Lung (tissue), 12 donors: ENCODE results near the gene DDAH2. TPM values are rescaled to one million over a fixed set of nuclear protein-coding genes. Genes with fewer than 3 reads are reported as not detected.

ENCODE experiments used
- ATAC-seq: fragments of 200-7000 bp; cut with Tn5 transposase; one replicate; pipeline ENCODE4 v1.9.1; 2020; ENCODE audit warnings: moderate number of reproducible peaks; ENCODE audit not compliant: insufficient read depth, low FRiP score
- DNase-seq, 3 donors: peaks; one replicate each; pipeline ENCODE4 v3.0.0-alpha.2; 2013 to 2017
- H3K27ac ChIP-seq, 2 donors: one replicate each; pipeline ENCODE4 v1.5.1; 2013; ENCODE audit warnings: mild to moderate bottlenecking in 2 of 2, moderate library complexity in 2 of 2, control low read depth in 1 of 2, inconsistent platforms in 1 of 2, low read depth in 1 of 2, low read length in 1 of 2
- H3K27me3 ChIP-seq, 3 donors: one replicate each; pipeline ENCODE4 v1.5.1; 2013; ENCODE audit warnings: low read length in 2 of 3; ENCODE audit not compliant: control insufficient read depth in 3 of 3, insufficient read depth in 3 of 3
- H3K36me3 ChIP-seq, 4 donors: one replicate each; pipeline ENCODE4 v1.5.1; 2013; ENCODE audit warnings: low read length in 4 of 4, mild to moderate bottlenecking in 1 of 4, moderate library complexity in 1 of 4; ENCODE audit not compliant: control insufficient read depth in 4 of 4, insufficient read depth in 4 of 4
- H3K4me1 ChIP-seq, 5 donors: one replicate each; pipeline ENCODE4 v1.5.1; 2013; ENCODE audit warnings: low read length in 5 of 5, mild to moderate bottlenecking in 2 of 5, moderate library complexity in 1 of 5; ENCODE audit not compliant: control insufficient read depth in 5 of 5, insufficient read depth in 5 of 5
- H3K4me3 ChIP-seq: one replicate; pipeline ENCODE4 v1.5.1; 2013; ENCODE audit warnings: mild to moderate bottlenecking, control low read depth, moderate library complexity
- H3K9ac ChIP-seq, 2 donors: one replicate each; pipeline ENCODE4 v1.5.1; 2013; ENCODE audit warnings: low read length in 2 of 2, control low read depth in 1 of 2; ENCODE audit not compliant: insufficient read depth in 1 of 2
- H3K9me3 ChIP-seq, 4 donors: one replicate each; pipeline ENCODE4 v1.5.1; 2013; ENCODE audit warnings: low read length in 3 of 4, mild to moderate bottlenecking in 1 of 4, moderate library complexity in 1 of 4; ENCODE audit not compliant: control insufficient read depth in 4 of 4, insufficient read depth in 3 of 4
- CTCF ChIP-seq: IDR thresholded peaks from 2 replicates; pipeline ENCODE4 v1.5.1; 2012; ENCODE audit warnings: mild to moderate bottlenecking; ENCODE audit errors: control extremely low read depth, extremely low read depth
- WGBS, 2 donors: extraction: QIAGEN DNeasy Blood & Tissue Kit; methylation state at CpG; one replicate each; pipeline ENCODE4 v1.1.7; 2013; 5-methylcytosine and 5-hydroxymethylcytosine counted together
- polyA plus RNA-seq, 2 donors: library from polyadenylated mRNA; stranded (reverse); fragments of 200-250 nt; gene quantifications; one replicate each; pipeline ENCODE4 v1.2.1, GENCODE V29; 2013
- total RNA-seq, 2 donors: library from RNA; depleted of rRNA in 1 of 2; stranded (reverse); fragments of >200 nt in 1 of 2; gene quantifications; one replicate each; pipeline ENCODE4 v1.2.1, GENCODE V29; 2014 to 2021
- donor health status: control.
- donor health status: control.
- donor health status: Bipolar disorder and iron deficiency.
- donor health status: healthy.
- donor health status: DM: yes; HTN: yes; CAD: no.

DDAH2 gene
- total and polyA plus RNA-seq, 4 donors = 60.3 to 130 (median 91.3) TPM

- no peak overlapping the region for H3K4me3 ChIP-seq
- WGBS, 2 donors = 10 to 30% methylated on average over 7 of the region's 7 CpGs
- H3K9me3 ChIP-seq = no peaks in the 10 kb centered on the region
- peaks cover 4 to 17% (median 11%) of the 10 kb centered on the region in 4 donors for H3K36me3 ChIP-seq
- H3K27me3 ChIP-seq = no peaks in the 10 kb centered on the region
- peak overlapping the region; percentile 20 to 78 for H3K9ac ChIP-seq
- peak overlapping the region; percentile 47 to 98 for H3K27ac ChIP-seq
- DNase-seq = peak; percentile 69 to 79 (median 70)
- peaks cover 0 to 45% (median 17%) of the 10 kb centered on the region in 5 donors for H3K4me1 ChIP-seq
- ATAC-seq = no peak
- no peak for TF ChIP-seq CTCF
Observed at GRCh38 chr6:31737315-31737990, 8.4 kb upstream of the DDAH2 start.

GRCh38 chr6:31736768-31737314 lies 7.7 kb upstream of the DDAH2 start:
- no peak for DNase-seq
- Histone ChIP-seq H3K4me1 (peaks cover 0 to 45% (median 17%) of the 10 kb centered on the region in 5 donors), H3K36me3 (peaks cover 8 to 21% (median 14%) of the 10 kb centered on the region in 4 donors), H3K9ac (peak overlapping the region; percentile 82 to 92), H3K27ac (peak overlapping the region; percentile 87 to 98), H3K4me3 (peak overlapping the region; percentile 75), H3K9me3 (no peaks in the 10 kb centered on the region), H3K27me3 (no peaks in the 10 kb centered on the region)
- no peak for ATAC-seq
- WGBS, 2 donors = 17 to 29% methylated on average over 10 of the region's 10 CpGs
- no peak for TF ChIP-seq CTCF

- Histone ChIP-seq H3K36me3 (peaks cover 9 to 24% (median 18%) of the 10 kb centered on the region in 4 donors), H3K4me3 (peak within 1 kb of the TSS; percentile 75), H3K9me3 (no peaks in the 10 kb centered on the region), H3K9ac (peak within 1 kb of the TSS; percentile 82 to 92), H3K27me3 (no peaks in the 10 kb centered on the region), H3K27ac (peak within 1 kb of the TSS; percentile 87 to 98), H3K4me1 (peaks cover 0 to 45% (median 17%) of the 10 kb centered on the region in 5 donors)
- DNase-seq = peak; percentile 84 to 89 (median 88)
- TF ChIP-seq CTCF = no peak
- ATAC-seq = peak; percentile 57
- 0% methylated on average over 23 to 24 of the region's 24 CpGs for WGBS, 2 donors
Observed at GRCh38 chr6:31736021-31736767, 7.1 kb upstream of the DDAH2 start, which contains the start of gene CLIC1. CLIC1 (minus strand) TSS chr6:31736530; CDS start chr6:31736300, 230 bp downstream.
